Measurements from ENCODE around the gene PTPRN.
"Not testable (repeated sequence)": the region's sequence is repeated elsewhere in the genome, so short reads cannot be mapped to it uniquely, and the experiment has no call there.

PTPRN gene

GRCh38 chr2:219306047-219306446, 3.2 kb downstream of the PTPRN start:
- no peak for DNase-seq

GRCh38 chr2:219304223-219304622, 5.0 kb downstream of the PTPRN start:
- DNase-seq = no peak

GRCh38 chr2:219302412-219302968, 6.7 kb downstream of the PTPRN start:
- no peak for DNase-seq

- no peak for DNase-seq
Measured at GRCh38 chr2:219300022-219300421, 9.2 kb downstream of the PTPRN start.

GRCh38 chr2:219299372-219299760, 9.8 kb downstream of the PTPRN start:
- no peak for DNase-seq

- DNase-seq = peak; percentile 66
Measured at GRCh38 chr2:219298759-219299371, 10.3 kb downstream of the PTPRN start.

GRCh38 chr2:219297766-219298456, 11.3 kb downstream of the PTPRN start:
- no peak for DNase-seq

GRCh38 chr2:219296631-219297391, 12.4 kb downstream of the PTPRN start:
- no peak for DNase-seq

- no peak for DNase-seq
Measured at GRCh38 chr2:219296142-219296541, 13.1 kb downstream of the PTPRN start.

- peak; percentile 80 for DNase-seq
Measured at GRCh38 chr2:219294356-219295351, 14.5 kb downstream of the PTPRN start.

GRCh38 chr2:219293736-219294231, 15.4 kb downstream of the PTPRN start:
- no peak for DNase-seq

- DNase-seq = no peak
Measured at GRCh38 chr2:219292616-219293015, 16.6 kb downstream of the PTPRN start.

- DNase-seq = no peak
Measured at GRCh38 chr2:219291910-219292490, 17.2 kb downstream of the PTPRN start.

- DNase-seq = no peak
Measured at GRCh38 chr2:219291394-219291793, 17.8 kb downstream of the PTPRN start.

GRCh38 chr2:219290381-219291171, 18.6 kb downstream of the PTPRN start:
- DNase-seq = no peak

- DNase-seq = peak; percentile 69
Measured at GRCh38 chr2:219289537-219290361, 19.5 kb downstream of the PTPRN start.

GRCh38 chr2:219289195-219289536, 20.0 kb downstream of the PTPRN start:
- DNase-seq = no peak

- DNase-seq = no peak
Measured at GRCh38 chr2:219287580-219288265, 21.5 kb downstream of the PTPRN start.

- not testable (repeated sequence) for DNase-seq
Measured at GRCh38 chr2:219287116-219287440, 22.1 kb downstream of the PTPRN start.

Data from NCI-H2171 treated with DMSO at 0.1 percent for 48 hours (cell line).